Activated CD4-positive, alpha-beta T cell treated with anti-CD3 and anti-CD28 coated beads, Interleukin-2, amount 50 U/mL, for 48 hours (primary cell): ENCODE measurements around the gene URI1.
"Not testable (repeated sequence)": the region's sequence is repeated elsewhere in the genome, so short reads cannot be mapped to it uniquely, and the experiment has no call there.

Experiments used
- DNase-seq, 2 experiments: peaks; one replicate each; pipeline ENCODE4 v3.0.0-alpha.2; 2020

The URI1 gene

DNA sequence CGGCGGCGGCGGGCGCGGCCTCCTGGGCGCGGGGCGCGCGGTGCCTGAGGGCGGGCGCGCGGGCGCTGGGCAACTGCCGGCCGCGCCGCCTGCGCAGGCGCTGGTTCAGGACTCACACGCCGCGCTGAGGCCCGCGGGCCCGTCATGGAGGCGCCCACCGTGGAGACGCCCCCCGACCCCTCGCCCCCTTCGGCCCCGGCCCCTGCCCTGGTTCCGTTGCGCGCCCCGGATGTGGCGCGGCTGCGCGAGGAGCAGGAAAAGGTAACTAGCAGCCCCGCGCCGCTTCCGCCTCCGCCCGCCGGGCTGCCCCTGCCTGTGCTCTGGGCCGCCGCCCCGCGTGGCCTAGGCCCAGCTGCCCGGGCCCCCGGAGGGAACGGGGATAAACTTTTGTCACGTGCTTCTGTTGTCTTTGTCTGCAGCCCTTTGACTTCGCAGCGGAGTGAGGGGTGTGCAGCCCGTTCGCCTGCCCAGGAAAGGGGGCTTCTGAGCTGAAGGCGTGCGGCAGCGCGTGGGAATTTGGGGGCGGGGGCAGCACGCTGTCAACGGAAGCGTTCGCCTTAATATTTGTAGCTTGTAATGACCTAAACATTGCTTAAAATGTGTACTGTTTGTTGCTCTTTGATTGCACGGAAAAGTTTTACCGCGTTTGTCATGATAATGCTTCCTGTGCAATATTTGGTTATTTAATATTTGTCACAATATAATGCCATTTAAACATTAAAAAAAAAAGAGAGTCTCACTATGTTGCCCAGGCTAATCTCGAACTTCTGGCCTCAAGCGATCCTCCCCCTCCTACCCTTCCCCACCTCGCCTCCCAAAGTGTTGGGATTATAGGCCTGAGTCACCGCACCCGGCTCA is 594 bp downstream of the URI1 start:
- DNase-seq = peak; percentile 70 to 76

DNA sequence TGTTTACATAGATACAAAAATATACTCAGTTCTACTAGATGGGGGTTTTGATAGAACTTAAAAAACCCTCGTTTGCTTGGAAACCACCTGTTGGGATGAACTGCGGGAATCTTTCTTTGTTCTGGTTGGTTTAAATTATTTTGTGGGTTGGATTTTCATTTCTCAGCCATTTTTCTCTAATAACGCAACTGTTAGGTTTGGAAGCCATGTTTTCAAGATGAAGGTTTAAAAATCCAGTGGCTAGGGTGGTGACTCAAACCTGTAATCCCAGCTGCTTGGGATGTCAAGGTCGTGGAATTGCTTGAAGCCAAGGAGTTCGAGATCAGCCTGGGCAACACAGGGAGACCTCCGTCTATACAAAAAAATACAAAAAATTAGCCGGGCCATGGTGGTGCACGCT is 1.6 kb downstream of the URI1 start:
- no peak for DNase-seq

- DNase-seq = no peak
Observed at GRCh38 chr19:29944390-29945012, 2.5 kb downstream of the URI1 start.

- DNase-seq = no peak
Observed at GRCh38 chr19:29945017-29945416, 3.0 kb downstream of the URI1 start.

GRCh38 chr19:29945433-29945832 is 3.4 kb downstream of the URI1 start:
- no peak for DNase-seq

DNA sequence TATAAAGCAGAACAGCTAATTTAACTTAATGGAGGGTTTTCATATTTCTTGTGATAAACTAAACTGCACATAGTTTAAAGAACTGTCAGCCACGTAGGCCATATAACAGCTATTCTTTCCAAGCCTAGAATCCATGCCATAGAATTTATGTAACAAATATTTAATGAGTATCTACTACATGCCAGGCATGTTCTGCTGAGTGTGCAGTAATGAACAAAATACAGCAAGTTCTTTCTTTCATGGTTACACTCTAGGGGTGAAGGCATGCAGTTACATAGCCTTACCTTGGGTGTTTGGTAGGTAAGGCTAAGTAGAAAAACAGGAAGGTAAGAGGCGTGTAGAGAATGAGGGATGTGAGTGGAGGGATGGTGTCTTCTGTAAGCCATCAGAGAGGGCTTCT is 4.6 kb downstream of the URI1 start:
- no peak for DNase-seq

DNA sequence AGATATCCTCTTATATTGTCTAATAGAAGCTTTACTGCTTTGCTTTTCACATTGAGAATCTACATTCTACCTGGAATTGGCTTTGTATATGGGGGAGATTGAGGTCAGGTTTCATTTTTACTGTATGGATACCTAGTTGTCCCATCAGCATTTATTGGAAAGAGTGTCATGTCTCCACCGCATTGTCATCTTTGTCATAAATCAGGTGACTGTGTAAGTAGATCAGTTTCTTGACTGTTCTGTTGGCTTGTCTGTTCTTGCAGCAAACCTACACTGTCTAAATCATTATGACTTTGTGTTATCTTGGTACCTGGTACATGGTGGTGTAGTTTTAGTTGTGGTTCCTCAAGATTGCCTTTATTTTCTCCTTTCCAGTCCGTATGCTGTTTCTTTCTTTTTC is 5.8 kb downstream of the URI1 start:
- DNase-seq = no peak

DNA sequence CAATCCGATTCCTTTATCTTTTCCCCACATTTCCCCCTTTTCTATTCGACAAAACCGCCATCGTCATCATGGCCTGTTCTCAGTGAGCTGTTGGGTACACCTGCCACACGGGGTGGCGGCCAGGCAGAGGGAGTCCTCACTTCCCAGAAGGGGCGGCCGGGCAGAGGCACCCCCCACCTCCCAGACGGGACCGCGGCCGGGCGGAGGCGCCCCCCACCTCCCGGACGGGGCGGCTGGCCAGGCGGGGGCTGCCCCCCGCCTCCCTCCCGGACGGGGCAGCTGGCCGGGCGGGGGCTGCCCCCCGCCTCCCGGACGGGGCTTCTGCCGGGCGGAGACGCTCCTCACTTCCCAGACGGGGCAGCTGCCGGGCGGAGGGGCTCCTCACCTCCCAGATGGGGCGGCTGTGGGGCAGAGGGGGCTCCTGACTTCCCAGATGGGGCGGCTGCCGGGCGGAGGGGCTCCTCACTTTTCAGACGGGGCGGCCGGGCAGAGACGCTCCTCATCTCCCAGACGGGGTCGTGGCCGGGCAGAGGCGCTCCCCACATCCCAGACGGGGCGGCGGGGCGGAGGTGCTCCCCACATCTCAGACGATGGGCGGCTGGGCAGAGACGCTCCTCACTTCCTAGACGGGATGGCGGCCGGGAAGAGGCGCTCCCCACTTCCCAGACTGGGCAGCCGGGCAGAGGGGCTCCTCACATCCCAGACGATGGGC is 6.9 kb downstream of the URI1 start:
- not testable (repeated sequence) for DNase-seq

GRCh38 chr19:29952177-29952576 is 10.1 kb downstream of the URI1 start:
- DNase-seq = no peak

DNA sequence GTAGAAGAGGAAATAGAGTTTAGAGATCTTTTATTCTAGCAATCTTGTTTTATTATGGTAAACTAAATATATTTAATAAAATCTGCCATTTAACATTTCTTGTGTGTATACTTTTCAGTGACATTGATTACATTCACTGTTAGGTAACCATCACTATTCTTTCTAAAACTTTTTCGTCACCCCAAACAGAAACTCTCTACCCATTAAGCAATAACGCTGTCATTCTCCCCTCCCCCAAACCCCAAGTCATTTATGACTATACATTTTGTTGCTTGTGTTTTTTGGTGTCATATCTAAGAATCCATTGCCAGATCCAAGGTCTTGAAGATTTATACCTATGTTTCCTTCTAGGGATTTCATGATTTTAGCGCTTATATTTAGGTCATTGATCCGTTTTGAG is 10.6 kb downstream of the URI1 start:
- no peak for DNase-seq

DNA sequence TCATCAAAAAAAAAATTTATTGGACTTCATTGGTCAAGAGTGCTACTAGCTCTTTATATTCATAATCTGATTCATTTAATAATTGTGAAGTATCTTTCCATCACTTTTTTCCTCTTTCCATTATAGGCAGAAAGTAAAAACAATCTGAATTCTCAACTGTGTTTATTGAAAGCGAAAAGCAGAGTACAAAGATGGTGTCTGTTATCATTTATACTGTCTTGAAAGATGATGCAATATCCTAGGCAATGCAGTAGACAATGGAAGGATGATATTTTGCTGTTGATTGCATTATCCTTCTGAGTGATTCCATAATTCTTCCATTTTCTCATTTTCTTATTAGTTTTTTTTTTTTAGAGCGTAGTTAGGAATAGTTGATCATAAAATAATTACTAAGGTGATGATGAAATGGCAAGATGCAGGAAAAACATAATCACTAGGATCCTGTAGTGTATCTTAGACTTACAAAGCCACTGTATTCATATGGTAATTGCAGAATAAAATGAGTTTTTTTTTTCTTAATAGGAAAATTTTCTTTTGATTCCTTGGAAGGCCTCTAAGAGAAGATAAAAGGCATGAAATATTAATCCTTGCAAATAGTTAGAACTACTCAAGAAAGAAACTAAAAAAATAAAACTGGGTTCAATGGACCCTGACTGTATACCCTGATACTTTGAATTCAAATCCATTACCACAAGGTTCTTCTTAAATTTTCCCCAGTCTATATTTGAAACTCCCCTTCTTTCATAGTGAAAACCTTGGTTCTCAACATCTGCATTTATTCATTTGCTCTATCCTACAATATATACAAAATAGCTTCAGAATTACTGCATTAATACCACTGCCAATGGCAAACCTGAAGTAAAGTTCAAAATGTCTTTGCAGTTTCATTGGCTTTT is 11.6 kb downstream of the URI1 start:
- DNase-seq = no peak

GRCh38 chr19:29956855-29957254 is 14.8 kb downstream of the URI1 start:
- DNase-seq = no peak

GRCh38 chr19:29961311-29961710 is 19.3 kb downstream of the URI1 start:
- no peak for DNase-seq

GRCh38 chr19:29962793-29963192 is 20.8 kb downstream of the URI1 start:
- no peak for DNase-seq

DNA sequence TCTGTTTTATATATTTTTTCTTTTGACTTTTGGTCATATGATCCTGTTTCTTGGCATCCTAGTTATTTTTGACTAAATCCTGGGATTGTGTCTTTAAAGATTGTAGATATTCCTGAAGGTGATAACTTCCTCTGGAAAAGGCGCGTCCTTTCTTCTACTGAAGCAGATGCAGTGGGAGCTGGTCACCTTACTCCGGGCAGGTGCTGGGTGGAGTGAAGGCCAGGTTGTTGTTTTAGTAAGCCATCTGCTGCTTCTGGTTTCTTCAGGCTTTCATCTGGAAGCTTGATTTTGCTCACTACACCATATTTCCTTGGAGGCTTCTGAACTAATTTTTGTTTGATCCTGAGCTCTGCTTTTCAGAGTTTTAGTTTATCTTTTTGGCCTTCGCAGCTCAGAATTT is 21.5 kb downstream of the URI1 start:
- DNase-seq = no peak

GRCh38 chr19:29964171-29964570 is 22.1 kb downstream of the URI1 start:
- DNase-seq = no peak

DNA sequence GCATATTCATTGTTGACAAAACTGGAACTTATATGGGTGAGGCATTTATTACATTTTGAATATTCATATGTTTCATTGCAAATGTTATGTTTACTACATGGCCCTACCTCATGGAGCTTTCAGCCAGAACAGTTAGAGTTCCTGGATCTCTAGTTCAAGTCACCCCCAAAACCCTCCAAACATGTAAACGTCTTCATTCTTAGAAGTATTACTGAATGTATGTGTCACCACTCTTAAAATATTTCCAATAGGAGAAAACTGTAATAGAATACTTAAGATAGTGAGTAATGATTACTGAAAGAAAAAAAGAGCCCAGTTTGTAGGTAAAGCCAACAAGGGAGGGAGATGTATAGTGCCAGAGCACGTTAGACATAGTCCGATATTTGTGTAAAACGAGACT is 23.5 kb downstream of the URI1 start:
- no peak for DNase-seq

- DNase-seq = not testable (repeated sequence)
Observed at GRCh38 chr19:29966142-29966541, 24.1 kb downstream of the URI1 start.

GRCh38 chr19:29966588-29967249 is 24.7 kb downstream of the URI1 start:
- DNase-seq = no peak

- no peak for DNase-seq
Observed at GRCh38 chr19:29967623-29968022, 25.6 kb downstream of the URI1 start.

GRCh38 chr19:29969891-29970290 is 27.9 kb downstream of the URI1 start:
- DNase-seq = no peak

GRCh38 chr19:29971002-29971401 is 29.0 kb downstream of the URI1 start:
- DNase-seq = no peak
